NCI-H69 (cell line): ENCODE data around the gene CPA5.
A peak's percentile ranks its signal among the peaks of the same experiment; 100 is the strongest.
"Not testable (repeated sequence)": the region's sequence is repeated elsewhere in the genome, so short reads cannot be mapped to it uniquely, and the experiment has no call there.

ENCODE experiments used
- DNase-seq: peaks from one replicate; lab custom pipeline; 2025; lab: John Stamatoyannopoulos, UW

The CPA5 gene, protein sequence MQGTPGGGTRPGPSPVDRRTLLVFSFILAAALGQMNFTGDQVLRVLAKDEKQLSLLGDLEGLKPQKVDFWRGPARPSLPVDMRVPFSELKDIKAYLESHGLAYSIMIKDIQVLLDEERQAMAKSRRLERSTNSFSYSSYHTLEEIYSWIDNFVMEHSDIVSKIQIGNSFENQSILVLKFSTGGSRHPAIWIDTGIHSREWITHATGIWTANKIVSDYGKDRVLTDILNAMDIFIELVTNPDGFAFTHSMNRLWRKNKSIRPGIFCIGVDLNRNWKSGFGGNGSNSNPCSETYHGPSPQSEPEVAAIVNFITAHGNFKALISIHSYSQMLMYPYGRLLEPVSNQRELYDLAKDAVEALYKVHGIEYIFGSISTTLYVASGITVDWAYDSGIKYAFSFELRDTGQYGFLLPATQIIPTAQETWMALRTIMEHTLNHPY

DNA sequence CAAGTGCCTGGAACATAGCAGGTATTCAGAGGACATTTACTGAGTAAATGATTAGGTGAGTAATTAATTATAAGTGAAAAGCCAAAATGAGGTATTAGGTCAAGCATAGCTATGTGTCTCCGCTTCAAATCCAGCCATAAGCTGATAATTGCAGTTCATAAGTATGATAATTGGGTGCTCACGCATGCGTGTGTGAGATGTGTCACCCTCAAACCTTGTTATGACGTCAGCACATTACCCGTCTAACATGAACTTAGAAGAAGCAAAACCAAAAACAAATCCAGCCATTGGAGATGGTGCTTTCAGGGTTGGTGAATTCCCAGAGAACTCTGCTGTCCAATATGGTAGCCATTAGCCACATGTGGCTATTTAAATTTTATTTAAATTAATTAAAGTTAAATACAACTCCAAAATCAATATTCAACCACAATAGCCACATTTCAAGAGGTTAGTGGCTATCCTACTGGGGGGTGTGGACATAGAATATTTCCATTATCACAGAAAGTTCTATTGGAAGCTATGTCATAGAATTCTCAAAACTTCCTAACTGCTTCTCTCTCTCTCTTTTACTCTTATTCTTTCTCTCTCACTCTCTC lies at the start of gene CPA5:
CPA5 (plus strand) TSS at position 546 of the 596 bp plus-strand sequence. CDS start 1,670 bp downstream, outside the sequence.
- no peak for DNase-seq

GRCh38 chr7:130296221-130296951 lies 48.2 kb upstream of the CPA5 start:
- DNase-seq = no peak

- DNase-seq = no peak
Observed at GRCh38 chr7:130297628-130298543, 46.7 kb upstream of the CPA5 start.

GRCh38 chr7:130298544-130299326 lies 45.9 kb upstream of the CPA5 start:
- DNase-seq = no peak

GRCh38 chr7:130299866-130300265 lies 44.8 kb upstream of the CPA5 start:
- DNase-seq = no peak

DNA sequence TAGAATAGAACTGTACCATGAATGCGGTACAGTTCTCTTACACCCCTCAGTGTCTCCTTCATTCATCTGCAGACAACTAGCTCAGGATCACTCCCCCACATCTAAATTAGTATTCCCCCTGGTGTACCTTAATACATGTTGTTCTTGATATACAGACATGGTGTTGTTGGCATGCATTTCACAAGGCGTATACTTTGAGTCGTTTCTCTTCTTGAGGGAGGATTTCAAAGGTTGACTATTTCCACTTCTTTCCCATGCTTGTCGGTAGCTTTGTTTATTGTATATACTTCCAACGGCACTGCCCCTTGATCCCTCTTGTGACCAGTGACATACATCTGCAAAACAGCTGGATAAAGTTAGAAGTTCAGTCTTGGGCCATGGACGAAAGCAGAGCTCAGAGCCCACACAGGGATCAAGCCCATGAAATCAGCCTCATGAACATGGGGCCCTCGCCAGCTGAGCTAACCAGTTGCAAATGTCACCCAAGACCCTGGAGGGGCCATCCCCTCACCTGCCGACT lies 43.1 kb upstream of the CPA5 start:
- DNase-seq = no peak

DNA sequence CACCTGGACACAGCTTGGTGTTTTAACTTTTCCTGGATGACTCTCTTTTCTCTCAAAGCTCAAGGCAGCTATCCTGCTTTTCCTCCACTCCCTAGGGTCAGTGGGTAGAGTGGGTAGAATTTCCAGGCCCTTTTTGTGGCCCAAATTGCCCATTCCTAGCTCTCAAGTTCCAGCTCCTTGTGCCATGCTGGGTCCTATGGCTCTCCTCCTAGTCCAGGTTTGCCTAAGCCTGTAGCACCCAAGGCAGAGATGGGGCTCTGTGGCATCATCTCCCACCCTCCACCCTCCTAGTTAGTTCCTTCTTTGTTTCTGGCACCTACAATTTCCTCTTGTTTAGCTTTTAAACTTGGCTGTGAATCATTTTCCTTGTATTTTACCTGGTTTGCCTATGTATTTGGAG lies 42.0 kb upstream of the CPA5 start:
- no peak for DNase-seq

DNA sequence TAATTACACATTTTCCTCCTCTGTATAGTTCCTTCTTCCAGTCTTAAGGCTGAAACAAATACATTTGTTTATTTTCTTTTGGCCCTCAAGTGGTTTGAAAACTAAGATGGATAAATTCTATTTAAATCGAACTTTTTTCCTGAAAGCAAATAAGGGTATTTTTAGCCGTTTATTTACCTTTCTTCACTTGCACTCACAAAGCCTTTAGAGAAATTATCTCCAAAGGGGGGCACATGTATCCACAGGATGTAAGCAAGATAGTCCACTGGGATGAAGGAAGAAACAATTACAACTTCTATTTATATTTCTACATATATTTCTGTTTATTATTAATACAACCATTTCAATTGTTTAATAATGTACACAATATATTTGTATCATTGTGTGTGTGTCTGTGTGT lies 41.5 kb upstream of the CPA5 start:
- peak; percentile 29 for DNase-seq

DNA sequence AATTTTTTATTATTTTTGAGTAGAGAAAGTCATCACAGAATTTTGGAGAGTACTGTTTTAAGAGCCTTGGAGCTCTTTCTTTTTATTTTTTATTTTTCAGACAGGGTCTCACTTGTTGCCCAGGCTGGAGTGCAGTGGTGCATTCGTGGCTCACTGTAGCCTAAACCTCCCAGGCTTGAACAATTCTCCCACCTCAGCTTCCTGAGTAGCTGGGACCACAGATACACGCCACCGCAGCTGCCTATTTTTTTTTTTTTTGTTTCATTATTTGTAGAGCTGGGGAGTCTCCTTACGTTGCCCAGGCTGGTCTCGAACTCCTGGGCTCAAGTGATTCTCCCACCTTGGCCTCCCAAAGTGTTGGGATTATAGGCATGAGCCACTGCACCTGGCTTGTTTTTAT lies 41.1 kb upstream of the CPA5 start:
- DNase-seq = no peak

DNA sequence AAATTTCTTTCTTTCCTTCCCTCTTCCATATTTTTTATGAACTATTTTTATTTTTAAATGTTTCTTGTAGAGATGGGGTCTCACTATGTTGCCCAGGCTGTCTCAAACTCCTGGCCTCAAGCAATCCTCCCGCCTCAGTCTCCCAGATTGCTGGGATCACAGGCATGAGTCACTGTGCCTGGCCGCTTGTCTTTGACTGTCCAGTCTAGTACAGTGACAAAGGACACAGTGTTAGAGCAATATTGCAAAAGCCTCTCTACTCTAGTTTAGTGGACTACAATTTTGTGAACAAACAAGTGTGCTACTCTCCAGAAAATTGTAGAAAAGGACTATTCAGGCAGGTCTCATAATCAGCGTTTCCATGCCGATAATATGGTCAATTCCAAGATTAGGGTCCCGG lies 40.6 kb upstream of the CPA5 start:
- DNase-seq = no peak

DNA sequence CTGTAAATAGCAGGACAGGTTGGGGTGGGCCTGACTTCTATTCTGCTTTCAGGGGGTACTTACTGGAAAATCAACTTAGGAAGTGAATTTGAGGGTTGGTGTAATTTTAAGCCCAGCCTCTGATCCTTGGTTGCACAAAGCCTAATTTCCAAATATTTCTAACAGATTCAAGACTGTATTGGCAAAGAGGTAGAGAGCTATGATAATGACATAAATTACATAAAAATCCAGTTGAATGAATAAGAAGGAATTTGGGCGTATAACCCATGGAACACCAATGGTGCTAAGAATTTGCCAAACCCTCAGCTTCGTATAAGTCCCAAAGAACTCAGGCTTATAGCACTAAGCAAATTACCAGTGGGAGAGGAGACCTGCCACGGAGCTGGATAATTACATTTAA lies 39.7 kb upstream of the CPA5 start:
- no peak for DNase-seq

- peak; percentile 80 for DNase-seq
Observed at GRCh38 chr7:130305433-130306042, 39.1 kb upstream of the CPA5 start.

DNA sequence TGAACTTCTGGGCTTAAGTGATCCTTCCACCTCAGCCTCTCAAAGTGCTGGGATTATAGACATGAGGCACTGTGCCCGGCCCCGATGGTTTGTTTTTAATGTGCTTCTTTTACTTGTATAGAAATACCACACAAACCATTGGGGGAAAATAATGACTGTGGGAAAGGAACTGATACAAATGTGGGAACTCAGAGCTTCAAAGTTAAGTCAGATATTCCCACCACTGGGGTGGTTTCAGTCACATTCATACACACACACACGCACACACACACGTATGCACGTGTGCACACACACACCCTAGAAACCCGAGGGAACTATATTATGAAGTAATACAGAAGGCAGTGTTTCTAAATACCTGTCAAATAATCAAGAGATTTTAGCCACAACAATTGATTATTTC lies 34.6 kb upstream of the CPA5 start:
- no peak for DNase-seq

- DNase-seq = no peak
Observed at GRCh38 chr7:130314305-130314704, 30.3 kb upstream of the CPA5 start.

DNA sequence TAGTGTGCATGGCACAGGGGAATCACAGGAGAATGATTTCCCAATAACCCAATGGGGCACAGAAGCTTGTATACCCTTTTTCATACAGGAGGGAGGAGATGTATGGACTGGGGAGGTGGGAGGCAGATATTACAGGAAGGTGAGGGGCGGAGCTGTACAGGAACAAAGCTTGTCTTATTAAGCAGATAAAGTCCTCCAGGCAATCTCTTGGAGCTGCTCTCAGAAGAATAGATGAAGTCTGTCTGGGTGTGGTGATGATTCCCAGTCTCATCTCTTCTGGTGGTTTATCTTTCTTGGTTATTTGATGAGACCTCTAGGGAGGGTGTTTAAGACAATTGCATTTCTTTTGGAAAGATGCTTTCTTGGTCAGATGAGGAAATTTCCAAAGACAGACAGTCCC lies 25.1 kb upstream of the CPA5 start:
- DNase-seq = no peak

DNA sequence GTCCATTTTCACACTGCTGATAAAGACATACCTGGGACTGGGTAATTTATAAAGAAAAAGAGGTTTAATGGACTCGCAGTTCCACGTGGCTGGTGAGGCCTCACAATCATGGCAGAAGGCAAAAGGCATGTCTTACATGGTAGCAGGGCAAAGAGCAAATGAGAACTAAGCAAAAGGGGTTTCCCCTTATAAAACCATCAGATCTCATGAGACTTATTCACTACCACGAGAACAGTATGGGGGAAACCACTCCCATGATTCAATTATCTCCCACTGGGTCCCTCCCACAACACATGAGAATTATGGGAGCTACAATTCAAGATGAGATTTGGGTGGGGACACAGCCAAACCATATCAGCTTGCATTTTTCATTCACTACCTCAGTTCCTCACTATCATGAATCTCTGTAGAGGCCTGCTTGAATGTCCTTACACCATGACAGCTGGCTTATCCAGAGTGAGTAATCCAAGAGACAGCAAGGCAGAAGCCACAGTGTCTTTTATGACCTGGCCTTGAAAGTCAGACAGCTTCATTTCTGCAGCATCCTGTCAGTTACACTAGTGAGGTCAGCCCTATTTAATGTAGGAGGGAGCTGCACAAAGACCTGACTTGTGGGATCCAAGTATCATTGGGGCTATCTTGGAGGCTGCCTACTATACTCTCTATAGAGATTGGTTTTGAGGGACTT lies 22.9 kb upstream of the CPA5 start:
- not testable (repeated sequence) for DNase-seq

GRCh38 chr7:130322615-130323014 lies 22.0 kb upstream of the CPA5 start:
- peak; percentile 27 for DNase-seq

DNA sequence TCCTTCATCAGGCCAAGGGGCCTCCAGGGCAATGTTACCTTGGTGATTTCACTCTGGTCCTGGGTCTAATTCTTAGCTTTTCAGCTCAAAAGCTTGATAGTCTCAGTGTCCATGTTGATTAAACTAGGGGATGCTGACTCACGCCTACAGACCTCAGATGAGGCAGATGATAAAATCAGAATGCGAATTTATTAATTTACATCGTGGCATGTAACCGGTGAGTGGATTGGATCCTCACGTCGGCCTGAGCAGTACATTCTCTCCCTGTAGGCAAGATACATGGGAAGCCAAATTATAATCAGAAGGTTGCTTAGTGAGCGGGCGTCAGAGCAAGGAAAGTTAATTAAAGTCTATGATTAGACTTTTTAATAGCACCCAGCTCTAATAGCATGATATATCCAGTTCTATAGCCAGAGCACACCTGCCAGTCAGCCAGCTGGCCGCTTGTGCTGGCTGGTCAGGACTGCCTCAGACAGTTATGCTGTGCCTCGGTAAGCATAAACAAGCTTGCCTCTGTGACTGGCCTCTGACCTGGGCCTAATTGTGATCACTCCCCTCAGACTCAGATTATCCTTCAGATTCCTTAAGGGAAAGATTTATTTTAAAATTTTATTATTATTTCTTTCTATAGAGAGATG lies 20.2 kb upstream of the CPA5 start:
- peak; percentile 56 for DNase-seq

- DNase-seq = peak; percentile 58
Observed at GRCh38 chr7:130329681-130330080, 14.9 kb upstream of the CPA5 start.
